Left hindlimb (tissue), 1 donor: ENCODE results near the gene PROCA1.
"Not testable (repeated sequence)": the region's sequence is repeated elsewhere in the genome, so short reads cannot be mapped to it uniquely, and the experiment has no call there.

ENCODE experiments used
- DNase-seq: peaks from one replicate; pipeline ENCODE4 v3.0.0-alpha.2; 2018

Gene PROCA1

DNA sequence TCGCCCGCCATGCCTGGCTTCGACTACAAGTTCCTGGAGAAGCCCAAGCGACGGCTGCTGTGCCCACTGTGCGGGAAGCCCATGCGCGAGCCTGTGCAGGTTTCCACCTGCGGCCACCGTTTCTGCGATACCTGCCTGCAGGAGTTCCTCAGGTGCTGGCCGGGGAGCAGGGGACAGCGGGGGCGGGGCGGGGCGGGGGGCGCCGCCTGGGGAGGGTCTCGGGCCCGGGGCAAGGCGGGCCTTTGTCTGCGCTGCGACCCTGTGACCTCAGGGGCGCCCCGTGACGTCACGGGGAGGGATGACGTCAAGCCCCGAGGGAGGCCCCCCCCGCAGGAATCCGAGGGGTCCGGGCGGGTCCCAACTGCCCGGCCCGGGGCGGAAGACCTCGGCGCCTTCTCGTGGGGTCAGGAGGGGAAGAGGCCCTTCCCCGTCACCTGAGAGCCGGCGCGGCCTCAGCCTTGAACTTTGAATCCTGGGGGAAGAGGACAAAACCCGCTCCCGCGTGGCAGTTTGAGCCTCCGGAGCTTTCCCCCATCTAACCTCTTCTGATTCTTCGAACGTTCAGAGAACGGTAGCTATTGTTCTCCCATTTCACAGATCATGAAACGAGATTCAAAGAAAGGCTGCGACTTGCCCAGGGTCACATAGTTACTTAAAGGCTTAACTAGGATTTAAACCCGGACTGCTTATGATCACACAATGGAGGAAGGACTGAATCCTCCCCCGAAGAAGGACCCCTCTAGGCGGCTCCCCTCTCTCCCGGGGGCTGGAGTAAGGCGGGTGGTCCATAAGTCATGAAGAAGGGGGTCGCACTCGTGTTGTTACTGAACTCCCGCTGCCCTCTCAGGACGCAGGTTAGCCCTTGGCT lies 32.6 kb upstream of the PROCA1 start:
- DNase-seq, result peak; percentile 83

DNA sequence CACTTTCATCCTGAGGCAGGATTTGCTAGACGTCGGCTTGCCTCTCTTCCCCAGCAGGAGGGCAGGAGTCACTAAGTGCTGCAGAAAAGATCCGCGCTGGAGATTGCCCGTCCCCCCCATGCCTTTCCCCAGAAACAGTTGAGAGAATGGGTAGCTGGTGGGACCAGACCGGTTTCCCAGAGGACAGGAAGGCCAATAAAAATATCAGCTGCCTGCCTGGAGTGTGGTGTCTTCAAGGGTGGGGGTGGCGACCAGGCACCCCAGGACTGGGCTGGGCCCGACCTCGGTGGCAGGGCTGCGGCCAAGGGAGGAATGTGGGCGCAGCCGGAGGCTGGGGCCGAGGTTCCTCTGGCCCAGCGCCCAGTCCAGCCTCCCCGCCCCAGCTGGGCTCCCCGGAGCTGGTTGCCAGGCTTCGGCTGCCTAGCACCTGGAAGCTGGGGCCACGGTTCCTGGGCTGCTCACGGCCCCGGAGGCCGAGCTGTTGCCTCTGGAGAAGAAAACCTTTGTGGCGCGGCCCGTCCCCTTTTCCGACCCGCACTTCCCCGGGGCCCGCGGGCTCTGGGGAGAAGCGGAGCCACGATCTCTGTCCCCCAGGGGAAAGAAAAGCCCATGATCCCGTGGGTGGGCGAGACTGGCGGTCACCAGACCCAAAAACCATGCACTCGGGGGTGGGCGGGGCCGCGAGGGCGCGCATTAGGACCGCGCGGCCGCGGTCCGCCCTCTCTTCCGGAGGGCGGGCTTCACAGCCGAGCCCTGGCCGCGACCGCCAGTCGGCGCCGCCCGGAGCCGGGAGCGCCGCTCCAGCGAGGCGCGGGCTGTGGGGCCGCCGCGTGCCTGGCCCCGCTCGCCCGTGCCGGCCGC lies 31.8 kb upstream of the PROCA1 start, which contains the start of gene TRAF4:
Gene TRAF4 (plus strand): TSS at position 769 of the 861 bp plus-strand sequence. CDS start 102 bp downstream, outside the sequence.
- peak; percentile 88 for DNase-seq

DNA sequence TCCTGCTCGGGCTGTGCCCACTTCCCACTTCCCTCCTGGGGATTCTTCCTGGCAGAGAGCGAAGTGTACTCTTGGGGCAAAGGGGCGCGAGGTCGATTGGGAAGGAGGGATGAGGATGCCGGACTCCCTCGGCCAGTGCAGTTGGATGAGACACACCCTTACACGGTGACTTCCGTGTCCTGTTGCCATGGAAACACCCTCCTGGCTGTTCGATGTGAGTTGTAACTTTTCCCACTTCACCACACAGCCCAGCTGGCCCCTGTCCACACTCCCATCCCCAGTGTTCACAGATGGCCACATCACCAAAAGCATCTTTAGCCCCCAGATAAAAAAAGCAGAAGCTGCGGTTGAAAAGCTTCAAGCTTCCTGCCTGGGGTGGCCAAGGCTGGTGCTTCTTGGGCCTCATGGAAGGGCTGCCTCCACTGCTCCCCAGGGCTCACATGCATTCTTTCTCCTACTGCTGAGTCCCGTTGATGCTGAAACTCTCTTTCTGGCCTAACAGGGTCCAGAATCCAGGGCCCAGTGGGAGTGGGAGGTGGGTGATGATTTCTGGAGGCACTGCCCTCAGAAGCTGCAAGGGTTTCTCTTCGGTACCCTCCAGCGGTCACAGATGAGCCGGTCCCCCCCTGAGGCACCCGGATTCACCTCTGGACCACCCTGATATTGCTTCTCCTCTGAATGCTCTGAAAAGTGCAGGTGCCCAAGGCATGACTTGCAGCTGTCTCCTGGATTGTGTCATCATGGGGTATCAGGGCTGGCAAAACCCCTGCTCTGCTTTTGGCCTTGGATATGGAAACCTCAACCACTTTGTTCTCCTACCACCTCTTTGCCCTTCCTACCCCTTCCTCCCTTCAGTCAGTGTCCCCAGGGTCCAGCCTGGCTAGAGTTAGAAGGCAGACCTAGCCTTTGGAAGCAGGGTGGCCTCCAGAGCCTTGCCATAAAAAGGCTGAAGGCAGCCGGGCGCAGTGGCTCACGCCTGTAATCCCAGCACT lies 30.0 kb upstream of the PROCA1 start:
- DNase-seq, result no peak

DNA sequence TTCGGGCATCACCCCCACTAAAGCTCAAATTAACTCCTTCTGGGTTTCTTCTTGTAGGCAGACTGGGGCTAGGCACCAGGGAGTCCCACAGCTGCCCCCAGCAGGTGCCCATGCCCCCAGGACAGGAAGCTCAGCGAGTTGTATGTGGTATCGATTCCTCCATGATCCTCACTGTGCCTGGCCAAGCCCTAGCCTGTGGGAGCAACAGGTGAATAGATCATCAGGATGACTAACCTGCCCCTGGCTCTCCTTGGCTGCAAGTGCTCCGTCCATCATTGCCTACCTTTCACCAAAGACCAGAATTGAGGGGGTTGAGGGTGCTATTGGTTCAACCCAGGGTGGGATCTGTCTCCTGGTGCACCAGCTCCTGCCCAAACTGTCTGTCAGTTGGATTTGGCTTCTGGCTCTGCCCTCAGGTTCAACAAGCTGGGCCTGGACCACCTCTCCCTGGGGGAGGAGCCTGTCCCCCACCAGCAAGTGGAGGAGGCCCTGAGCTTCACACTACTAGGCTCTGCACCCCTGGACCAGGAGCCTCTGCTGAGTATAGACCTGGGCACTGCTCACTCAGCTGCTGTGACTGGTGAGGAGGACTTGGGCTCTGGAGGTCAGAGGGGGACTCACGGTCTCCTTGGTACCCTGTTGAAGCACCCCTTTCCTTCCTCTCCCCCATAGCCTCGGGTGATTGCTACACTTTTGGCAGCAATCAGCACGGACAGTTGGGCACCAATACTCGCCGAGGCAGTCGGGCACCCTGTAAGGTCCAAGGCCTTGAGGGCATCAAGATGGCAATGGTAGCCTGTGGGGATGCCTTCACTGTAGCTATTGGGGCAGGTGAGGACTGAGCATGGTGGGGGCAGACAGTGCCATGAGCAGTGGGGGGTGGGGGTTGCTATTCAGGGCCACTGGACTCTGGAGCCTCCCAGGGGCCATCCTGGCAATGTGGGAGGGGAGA lies 29.0 kb upstream of the PROCA1 start:
- no peak for DNase-seq

DNA sequence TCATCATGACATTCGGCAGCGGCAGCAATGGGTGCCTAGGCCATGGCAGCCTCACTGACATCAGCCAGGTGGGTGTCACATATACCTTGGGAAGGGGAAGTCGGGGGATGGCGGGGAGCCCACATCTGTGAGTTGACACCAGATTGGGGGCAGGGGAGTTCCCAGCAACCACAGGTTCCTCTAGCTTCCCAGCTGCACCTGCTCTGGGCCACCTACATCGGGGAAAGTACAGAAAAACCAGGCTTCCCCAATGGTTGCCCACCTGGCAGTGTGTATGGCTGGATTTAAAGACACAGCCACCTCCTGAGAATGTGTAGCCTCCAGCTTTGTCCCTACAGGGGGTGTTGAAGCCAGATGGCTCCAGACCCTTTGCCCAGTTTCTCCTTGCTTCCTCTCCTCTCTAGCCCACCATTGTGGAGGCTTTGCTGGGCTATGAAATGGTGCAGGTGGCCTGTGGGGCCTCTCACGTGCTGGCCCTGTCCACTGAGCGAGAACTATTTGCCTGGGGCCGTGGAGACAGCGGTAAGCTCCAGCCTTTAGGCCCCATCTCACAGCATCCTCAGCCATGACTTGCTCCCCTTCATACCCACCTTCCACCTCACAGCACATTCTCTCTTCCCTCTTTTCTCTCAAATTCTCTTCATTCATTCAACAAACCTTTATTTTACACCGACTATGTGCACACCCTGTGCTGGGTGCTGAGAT lies 27.1 kb upstream of the PROCA1 start:
- DNase-seq, result no peak

DNA sequence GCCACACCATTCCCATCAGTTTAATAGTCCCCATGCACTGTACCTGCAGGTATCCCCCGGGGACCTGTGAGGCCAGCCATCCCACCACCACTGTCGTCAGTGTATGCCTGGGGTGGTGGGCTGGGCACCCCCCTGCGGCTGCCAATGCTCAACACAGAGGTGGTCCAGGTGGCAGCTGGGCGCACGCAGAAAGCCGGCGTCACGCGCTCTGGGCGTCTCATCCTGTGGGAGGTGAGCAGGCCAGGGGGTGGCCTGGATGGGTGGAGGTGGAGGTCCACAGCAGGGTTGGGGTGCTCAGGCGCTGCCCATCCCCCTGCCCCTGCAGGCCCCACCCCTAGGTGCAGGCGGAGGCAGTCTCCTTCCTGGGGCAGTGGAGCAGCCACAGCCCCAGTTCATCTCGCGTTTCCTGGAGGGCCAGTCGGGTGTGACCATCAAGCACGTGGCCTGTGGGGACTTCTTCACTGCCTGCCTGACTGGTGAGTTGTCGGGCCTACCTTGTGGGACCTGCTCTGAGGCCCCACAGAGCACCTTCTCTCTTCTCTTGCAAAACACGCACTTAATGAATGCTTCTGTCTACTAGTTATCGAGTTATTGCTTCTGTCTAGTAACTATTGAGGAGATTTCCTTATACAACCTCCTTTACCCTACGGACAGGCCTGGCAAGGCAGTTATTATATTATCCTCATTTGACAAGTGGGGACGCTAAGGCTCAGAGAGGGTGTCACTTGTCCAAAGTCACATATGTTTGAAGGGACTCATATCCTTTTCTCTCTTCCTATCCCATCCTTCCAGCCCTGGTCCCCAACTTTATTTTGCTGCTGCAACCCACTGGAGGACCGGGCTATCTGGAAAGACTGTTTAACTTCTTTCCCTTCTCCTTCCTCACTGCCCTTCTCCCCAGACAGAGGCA lies 26.3 kb upstream of the PROCA1 start:
- peak; percentile 20 for DNase-seq

DNA sequence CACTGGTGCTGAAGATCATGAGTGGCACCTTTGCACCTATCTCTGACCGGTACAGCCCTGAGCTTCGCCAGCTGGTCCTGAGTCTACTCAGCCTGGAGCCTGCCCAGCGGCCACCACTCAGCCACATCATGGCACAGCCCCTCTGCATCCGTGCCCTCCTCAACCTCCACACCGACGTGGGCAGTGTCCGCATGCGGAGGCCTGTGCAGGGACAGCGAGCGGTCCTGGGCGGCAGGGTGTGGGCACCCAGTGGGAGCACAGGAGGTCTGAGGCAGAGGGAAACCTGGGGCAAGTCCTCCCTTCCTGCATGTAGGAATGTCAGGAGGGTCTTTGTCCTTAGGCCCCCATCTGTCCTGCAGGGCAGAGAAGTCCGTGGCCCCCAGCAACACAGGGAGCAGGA lies 25.6 kb upstream of the PROCA1 start:
- no peak for DNase-seq

DNA sequence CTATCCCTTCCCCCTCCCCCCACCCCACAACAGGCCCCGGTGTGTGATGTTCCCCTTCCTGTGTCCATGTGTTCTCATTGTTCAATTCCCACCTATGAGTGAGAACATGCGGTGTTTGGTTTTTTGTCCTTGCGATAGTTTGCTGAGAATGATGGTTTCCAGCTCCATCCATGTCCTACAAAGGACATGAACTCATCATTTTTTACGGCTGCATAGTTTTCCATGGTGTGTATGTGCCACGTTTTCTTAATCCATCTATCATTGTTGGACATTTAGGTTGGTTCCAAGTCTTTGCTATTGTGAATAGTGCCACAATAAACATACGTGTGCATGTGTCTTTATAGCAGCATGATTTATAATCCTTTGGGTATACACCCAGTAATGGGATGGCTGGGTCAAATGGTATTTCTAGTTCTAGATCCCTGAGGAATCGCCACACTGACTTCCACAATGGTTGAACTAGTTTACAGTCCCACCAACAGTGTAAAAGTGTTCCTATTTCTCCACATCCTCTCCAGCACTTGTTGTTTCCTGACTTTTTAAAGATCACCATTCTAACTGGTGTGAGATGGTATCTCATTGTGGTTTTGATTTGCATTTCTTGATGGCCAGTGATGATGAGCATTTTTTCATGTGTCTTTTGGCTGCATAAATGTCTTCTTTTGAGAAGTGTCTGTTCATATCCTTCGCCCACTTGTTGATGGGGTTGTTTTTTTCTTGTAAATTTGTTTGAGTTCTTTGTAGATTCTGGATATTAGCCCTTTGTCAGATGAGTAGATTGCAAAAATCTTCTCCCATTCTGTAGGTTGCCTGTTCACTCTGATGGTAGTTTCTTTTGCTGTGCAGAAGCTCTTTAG lies 24.5 kb upstream of the PROCA1 start:
- DNase-seq, result not testable (repeated sequence)

DNA sequence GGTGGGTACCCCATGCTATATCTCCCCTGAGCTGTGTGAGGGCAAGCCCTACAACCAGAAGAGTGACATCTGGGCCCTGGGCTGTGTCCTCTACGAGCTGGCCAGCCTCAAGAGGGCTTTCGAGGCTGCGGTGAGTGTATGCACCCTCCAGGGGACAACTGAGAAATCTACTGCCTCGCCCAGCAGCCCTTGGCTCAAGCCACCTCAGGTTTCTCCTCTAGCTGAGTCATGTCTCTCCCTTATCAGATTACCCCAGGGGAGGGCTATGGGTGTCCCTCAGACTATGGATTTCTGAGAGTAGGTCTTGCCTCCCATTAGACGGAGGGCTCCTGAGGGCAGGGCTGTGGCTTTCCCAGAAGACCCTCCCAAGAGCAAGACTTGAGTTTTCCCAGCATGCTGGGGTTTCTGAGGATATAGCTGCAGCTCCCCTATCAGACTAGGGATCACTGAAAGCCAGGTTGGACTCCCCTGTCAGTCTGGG lies 23.6 kb upstream of the PROCA1 start:
- DNase-seq, result no peak

DNA sequence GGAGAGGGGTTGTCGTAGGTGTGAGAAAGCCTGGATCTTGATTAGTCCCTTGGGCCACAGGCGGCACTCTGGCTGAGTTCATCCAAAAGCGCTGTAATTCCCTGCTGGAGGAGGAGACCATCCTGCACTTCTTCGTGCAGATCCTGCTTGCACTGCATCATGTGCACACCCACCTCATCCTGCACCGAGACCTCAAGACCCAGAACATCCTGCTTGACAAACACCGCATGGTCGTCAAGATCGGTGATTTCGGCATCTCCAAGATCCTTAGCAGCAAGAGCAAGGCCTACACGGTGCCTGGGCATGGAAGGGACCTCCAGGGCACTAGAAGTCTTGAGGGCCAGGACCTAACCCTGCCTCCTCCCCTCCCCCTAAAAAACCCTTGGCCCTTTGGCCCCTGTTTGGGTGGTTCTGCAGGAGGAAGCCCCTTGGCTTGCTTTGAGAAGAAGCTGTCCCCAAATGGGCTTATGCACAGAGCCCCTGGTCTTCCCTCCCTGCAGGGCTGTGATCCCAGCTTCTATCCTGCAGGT lies 23.1 kb upstream of the PROCA1 start:
- no peak for DNase-seq

DNA sequence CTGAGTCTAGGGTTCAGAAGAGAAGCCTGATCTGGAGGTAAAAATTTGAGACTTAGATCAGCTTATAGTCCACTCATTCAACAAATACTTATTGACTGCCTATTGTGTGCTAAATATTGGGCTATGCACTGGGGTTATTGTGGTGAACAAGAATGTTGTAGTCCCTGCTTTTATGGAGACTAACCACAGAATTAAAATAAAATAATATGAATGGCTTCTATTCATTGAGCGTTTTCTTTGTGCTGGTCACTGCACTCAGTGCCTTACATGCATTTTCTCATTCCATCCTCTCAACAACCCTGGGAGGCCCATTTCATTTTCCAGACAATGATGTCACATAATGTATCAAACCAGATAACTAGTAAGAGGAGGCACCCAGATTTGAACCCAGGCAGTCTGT lies 21.7 kb upstream of the PROCA1 start:
- DNase-seq, result no peak

DNA sequence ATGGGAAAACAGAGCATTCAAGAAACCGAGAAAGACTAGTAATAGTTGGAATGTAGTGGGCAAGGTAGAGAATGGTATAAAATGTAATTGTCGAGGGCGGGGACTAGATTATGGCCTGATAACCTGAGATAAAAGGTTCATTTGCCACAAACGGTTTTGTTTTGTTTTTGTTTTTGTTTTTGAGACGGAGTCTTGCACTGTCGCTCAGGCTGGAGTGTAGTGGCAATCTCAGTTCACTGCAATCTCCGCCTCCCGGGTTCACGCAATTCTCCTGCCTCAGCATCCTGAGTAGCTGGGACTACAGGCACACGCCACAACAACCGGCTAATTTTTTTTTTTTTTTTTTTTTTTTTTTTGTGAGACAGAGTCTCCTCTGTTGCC lies 18.3 kb upstream of the PROCA1 start:
- no peak for DNase-seq

DNA sequence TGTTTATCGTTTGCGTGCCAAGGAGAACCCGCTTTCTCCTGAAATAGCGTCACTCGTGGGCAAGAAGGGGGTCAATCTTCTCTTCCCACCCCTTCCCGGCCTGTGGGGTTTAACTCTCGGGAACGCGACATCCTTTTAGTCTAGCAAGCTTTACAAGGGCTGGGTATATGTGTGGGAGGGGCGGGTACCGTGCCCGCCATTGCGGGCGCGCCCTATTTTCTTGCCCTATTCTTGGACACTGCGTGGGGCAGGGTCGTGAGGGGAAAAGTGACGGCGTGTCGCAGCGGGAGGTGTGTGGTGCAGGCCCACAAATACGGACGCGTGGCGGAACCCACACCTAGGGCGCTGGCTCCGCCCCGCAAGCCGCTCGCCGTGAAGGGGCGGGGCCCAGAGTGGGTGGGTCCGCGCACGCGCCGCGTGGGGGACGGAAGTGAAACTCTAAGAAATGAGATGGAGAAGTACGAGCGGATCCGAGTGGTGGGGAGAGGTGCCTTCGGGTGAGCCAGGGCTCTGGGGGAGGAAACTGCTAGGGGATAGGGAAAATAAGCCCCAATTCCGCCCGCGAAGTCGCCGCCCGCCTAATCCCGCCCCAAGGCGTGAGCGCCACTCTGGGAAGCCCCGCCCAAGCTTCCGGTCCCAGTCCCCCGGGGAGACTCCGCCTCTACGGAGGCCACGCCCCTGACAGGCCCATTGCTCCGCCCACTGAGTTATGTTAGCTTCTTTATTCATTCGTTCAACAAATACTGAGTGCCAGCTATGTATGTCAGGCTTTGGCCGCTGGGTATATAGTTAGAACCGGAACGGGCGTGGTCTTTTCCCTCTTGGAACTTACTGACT lies 16.9 kb upstream of the PROCA1 start, which contains the start of gene NEK8:
Gene NEK8 (plus strand): TSS at position 425 of the 837 bp plus-strand sequence. CDS start 26 bp downstream, at position 451.
- peak; percentile 97 for DNase-seq

DNA sequence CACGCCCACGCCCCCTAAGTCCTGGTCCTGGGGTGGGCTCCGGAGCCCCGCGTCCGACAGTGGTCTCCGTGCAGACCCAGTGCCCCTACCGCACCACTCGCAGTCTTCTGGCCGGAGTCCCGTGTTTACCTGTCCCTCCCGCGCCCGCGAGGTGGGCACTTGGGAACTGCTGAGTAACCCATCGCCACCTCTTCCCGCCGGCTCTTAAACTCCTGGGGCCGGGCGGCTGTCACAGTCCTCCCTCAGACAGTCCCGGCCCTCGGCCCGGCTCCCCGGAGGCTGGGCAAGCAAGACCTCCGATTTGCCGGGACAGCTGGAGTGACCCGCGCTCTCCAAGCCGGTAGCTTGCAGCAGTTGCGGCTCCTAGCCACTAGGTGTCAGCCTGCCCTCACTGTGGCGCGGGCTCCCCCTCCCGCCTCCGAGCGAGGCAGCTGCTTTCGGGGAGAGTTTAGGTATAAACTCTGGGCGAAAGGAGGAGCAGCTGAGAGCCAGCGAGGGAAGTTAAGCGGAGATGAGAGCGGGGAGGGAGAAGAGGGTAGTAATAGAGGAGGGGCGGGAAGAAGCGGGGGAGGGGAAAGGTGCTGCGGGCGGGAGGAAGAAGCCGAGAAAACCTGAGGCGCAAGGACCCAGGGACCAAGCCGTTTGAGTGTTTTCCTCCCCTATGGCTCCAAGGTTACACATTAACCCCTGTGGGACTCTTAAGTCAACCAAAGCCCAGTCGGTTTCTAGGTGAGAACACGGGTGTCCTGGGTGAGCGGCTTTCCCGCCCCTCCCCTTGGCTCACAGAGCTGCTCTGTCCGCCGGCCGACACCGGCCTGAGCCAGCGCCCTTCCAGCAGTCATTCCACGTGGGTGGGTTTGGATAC lies 15.2 kb upstream of the PROCA1 start:
- peak; percentile 96 for DNase-seq

DNA sequence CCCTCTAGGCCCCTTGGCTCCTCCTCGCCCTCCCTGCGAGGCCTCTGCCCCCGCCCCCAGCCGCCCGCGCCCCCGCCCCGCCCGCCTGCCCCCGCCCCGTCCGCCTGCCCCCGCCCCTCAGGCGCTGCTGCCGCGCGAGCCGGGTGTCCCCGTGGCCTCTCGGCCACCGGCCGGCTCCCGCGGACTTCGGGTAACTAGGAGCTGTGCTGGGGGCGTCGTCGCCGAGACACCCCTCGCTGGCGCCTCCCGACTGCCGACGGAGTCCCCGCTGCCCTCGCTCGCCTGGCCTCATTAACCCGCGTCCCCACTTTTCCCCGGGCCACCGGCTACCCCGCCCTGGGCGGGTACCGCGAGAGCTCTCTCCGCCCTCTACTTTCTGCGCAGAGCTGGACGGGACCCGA lies 14.5 kb upstream of the PROCA1 start, which contains the start of gene TLCD1:
Gene TLCD1 (minus strand): TSS at position 8 of the 401 bp plus-strand sequence. CDS start 136 bp downstream, outside the sequence.
- peak; percentile 88 for DNase-seq
